SK-N-SH treated with all-trans-retinoic acid at 6 μM for 48 hours (cell line): ENCODE data around the gene HOATZ.

ENCODE experiments used
- GLIS3 ChIP-seq: fragments of 250-450 bp; sonication (Bioruptor Pico); IDR thresholded peaks from 2 replicates; pipeline ENCODE4 v1.5.0; 2020; ENCODE audit warnings: mild to moderate bottlenecking, moderate library complexity
- OSR1 ChIP-seq: fragments of 250-450 bp; sonication (Bioruptor Pico); IDR thresholded peaks from 2 replicates; pipeline ENCODE4 v1.8.0; 2022; ENCODE audit warnings: moderate library complexity, mild to moderate bottlenecking, inconsistent platforms
- RARB ChIP-seq: fragments of 250-450 bp; sonication (Bioruptor Pico); IDR thresholded peaks from 2 replicates; pipeline ENCODE4 v1.8.0; 2021; ENCODE audit warnings: mild to moderate bottlenecking, moderate library complexity
- ZC3H10 ChIP-seq: fragments of 250-450 bp; sonication (Bioruptor Pico); IDR thresholded peaks from 2 replicates; pipeline ENCODE4 v1.5.1; 2021; ENCODE audit warnings: mild to moderate bottlenecking, moderate library complexity
- ZFP3 ChIP-seq: fragments of 250-450 bp; sonication (Bioruptor Pico); IDR thresholded peaks from 2 replicates; pipeline ENCODE4 v1.5.0; 2020; ENCODE audit warnings: mild to moderate bottlenecking, moderate library complexity
- ZNF565 ChIP-seq: fragments of 450-650 bp; formaldehyde crosslinking; conservative IDR thresholded peaks from 2 replicates; pipeline ENCODE4 v1.5.0; 2020; ENCODE audit warnings: low read depth, mild to moderate bottlenecking, moderate library complexity
- TF ChIP-seq, protein P1 (sequence below): fragments of 250-450 bp; sonication (Bioruptor Pico); IDR thresholded peaks from 2 replicates; pipeline ENCODE4 v1.8.0; 2020; ENCODE audit warnings: mild to moderate bottlenecking, moderate library complexity, borderline replicate concordance
- TF ChIP-seq, protein P2 (sequence below): fragments of 250-450 bp; sonication (Bioruptor Pico); IDR thresholded peaks from 2 replicates; pipeline ENCODE4 v1.5.1; 2021; ENCODE audit warnings: mild to moderate bottlenecking, moderate library complexity

DNA sequence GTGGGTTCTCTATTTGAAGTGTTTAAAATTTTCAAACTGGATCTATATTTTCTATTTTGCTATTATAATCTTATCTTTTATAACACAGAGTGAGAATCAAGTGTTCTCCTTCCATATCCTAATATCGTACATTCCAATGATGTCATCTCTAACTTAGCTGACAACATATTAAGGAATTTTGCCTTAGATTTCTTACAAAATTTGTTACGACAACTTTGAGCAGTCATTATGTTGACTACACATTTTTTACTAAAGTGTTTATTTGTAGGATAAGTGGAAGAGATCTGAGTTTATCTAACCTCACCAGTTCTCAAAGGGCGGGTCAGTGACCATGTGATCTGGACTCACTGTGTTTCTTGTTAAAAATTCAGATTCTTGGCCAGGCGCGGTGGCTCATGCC, 15.1 kb upstream of the HOATZ start:
- TF ChIP-seq ZC3H10 (CRISPR knock-in tag) (no peak), GLIS3 (no peak), ZNF565 (no peak), ZFP3 (CRISPR knock-in tag) (no peak), RARB (no peak), OSR1 (CRISPR knock-in tag) (no peak)
- TF ChIP-seq, protein P1, sequence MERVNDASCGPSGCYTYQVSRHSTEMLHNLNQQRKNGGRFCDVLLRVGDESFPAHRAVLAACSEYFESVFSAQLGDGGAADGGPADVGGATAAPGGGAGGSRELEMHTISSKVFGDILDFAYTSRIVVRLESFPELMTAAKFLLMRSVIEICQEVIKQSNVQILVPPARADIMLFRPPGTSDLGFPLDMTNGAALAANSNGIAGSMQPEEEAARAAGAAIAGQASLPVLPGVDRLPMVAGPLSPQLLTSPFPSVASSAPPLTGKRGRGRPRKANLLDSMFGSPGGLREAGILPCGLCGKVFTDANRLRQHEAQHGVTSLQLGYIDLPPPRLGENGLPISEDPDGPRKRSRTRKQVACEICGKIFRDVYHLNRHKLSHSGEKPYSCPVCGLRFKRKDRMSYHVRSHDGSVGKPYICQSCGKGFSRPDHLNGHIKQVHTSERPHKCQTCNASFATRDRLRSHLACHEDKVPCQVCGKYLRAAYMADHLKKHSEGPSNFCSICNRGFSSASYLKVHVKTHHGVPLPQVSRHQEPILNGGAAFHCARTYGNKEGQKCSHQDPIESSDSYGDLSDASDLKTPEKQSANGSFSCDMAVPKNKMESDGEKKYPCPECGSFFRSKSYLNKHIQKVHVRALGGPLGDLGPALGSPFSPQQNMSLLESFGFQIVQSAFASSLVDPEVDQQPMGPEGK (CRISPR knock-in tag): no peak
- TF ChIP-seq, protein P2, sequence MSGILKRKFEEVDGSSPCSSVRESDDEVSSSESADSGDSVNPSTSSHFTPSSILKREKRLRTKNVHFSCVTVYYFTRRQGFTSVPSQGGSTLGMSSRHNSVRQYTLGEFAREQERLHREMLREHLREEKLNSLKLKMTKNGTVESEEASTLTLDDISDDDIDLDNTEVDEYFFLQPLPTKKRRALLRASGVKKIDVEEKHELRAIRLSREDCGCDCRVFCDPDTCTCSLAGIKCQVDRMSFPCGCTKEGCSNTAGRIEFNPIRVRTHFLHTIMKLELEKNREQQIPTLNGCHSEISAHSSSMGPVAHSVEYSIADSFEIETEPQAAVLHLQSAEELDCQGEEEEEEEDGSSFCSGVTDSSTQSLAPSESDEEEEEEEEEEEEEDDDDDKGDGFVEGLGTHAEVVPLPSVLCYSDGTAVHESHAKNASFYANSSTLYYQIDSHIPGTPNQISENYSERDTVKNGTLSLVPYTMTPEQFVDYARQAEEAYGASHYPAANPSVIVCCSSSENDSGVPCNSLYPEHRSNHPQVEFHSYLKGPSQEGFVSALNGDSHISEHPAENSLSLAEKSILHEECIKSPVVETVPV: no peak
